ENCODE results near the gene IBSP.

DNA sequence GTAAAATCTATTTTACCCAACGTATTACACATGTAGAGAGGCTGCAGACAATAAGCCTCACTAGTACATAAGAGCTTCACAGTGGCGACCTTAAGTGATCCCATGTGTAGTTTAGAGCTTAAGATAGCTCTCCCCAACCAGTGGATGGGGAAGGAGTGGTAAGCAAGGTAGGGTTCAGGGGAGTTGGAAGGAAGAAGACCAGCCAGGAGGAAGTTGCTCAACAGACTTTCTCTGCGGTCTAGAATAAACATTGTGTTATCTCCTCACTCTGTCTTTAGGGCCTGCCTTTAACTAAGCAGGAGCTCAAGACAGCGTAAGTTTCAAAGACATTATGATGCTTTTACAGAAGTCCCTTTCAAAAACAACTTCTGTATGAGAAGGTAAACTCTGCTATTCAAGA is 50.3 kb downstream of the IBSP start:
- TF ChIP-seq POLR2AphosphoS5 (IDR thresholded peaks at IDR 0.05), result no peak
- TF ChIP-seq, protein P1, sequence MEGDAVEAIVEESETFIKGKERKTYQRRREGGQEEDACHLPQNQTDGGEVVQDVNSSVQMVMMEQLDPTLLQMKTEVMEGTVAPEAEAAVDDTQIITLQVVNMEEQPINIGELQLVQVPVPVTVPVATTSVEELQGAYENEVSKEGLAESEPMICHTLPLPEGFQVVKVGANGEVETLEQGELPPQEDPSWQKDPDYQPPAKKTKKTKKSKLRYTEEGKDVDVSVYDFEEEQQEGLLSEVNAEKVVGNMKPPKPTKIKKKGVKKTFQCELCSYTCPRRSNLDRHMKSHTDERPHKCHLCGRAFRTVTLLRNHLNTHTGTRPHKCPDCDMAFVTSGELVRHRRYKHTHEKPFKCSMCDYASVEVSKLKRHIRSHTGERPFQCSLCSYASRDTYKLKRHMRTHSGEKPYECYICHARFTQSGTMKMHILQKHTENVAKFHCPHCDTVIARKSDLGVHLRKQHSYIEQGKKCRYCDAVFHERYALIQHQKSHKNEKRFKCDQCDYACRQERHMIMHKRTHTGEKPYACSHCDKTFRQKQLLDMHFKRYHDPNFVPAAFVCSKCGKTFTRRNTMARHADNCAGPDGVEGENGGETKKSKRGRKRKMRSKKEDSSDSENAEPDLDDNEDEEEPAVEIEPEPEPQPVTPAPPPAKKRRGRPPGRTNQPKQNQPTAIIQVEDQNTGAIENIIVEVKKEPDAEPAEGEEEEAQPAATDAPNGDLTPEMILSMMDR (IDR thresholded peaks at IDR 0.05 in 8 of 11, conservative IDR thresholded peaks at IDR 0.05 in 3 of 11), result no peak
